Epithelial cell of prostate (primary cell): ENCODE measurements around the gene NAV2.

Experiments
- DNase-seq: peaks from one replicate; pipeline ENCODE4 v3.0.0-alpha.2; 2011; ENCODE audit warnings: low read depth, low spot score
- H3K27ac ChIP-seq: fragments of 450-650 bp; 2 replicates; pipeline ENCODE4 v1.5.1; 2017; ENCODE audit warnings: mild to moderate bottlenecking

Gene NAV2

DNA sequence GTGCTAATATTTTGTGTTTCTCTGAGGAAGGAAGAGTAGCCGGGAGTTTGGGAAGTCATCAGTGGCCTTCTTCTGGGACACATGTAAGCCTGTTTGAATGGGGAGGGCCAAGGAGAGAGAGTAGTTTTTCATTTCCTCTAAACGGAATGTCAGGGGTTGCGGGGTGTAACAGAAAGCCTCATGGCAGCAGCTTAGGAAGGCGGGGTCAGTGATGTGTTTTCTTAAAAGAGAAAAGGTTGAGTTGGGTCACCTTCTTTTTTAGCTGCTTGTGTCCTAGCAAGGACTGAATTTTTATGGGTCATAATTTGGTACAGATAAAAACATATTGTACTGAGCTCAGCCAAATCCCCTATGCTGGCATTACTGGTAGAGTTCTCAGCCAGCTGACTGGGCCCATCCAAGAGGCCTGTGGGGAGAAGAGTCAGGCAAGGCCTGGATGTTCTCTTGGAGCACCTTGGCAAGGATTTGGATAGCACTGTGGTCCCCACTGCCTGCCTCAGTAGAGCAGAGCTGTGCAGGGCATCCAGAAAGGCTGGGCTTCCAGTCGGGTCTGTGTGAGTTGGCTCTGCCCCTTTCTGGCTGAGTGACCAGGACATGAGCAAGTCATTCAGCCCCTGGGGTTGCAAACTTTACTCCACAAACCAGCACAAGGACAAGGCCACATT, 29.4 kb upstream of the NAV2 start:
- DNase-seq: no peak
- no peak overlapping the region for H3K27ac ChIP-seq

DNA sequence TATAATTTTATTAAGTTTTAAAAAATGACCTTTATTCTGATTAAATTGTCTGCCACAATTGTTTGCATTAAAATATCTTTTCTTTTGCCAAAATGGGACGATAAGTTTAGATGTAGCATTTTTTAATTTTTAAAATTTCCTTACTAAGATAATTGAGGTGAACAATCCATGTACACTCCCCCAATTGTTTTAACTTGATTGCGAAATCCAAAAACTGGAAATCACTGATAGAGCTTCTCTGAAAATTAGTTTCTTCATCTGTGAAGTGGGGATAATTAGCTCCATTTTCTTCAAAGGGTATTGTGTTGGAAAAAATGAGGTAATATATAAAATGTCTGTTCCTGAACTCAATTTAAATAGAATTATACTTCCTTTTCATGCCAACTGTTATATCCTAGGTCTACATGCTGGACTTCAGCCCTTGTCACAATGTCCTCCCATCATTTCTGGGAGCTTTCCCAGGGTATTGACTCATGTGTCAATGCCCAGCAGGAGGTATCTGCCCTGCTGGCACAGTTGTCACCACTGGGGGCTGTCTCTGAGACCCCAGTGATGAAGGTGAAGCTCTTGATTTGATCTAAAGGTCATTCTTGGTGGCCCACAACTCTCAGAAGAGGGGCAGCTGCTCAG, 28.7 kb upstream of the NAV2 start:
- no peak for DNase-seq
- H3K27ac ChIP-seq: no peak overlapping the region

DNA sequence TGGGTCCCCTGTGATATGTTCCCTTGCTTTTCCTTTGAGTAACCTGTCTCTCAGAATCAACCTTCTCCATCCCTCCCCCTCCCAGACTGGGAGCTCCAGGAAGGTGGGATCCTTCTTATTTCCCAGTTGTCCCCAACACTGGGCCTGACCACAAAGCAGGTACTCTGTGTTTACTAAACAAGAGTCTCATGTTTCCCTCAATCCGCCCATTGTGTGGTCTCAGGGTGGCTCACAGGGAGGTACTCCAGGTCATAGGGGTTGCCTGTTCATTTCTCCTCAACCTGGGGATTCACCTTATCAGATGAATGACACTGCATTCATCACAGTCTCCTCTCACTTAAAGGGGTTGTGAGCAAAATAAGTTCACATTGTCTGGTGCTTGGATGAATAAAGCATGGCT, 26.4 kb upstream of the NAV2 start:
- DNase-seq: no peak
- H3K27ac ChIP-seq: no peak overlapping the region

DNA sequence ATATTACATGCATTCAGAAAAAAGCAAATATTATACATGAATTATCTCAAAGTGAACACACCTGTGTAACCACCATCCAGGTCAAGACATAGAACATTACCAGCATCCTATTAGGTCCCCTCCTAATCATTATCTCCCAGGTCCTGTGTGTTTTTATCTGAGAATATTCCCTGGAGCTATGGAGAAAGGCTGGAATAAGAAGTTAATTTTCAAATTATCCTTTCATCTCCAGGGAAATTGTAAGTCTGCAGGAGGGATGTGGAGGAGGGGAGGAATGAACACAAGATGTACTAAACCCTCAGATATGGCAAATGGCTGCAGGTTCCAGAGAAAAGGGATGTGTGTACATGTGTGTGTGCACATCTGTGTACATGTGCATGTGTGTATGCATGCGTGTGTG, 25.2 kb upstream of the NAV2 start:
- no peak for DNase-seq
- no peak overlapping the region for H3K27ac ChIP-seq

DNA sequence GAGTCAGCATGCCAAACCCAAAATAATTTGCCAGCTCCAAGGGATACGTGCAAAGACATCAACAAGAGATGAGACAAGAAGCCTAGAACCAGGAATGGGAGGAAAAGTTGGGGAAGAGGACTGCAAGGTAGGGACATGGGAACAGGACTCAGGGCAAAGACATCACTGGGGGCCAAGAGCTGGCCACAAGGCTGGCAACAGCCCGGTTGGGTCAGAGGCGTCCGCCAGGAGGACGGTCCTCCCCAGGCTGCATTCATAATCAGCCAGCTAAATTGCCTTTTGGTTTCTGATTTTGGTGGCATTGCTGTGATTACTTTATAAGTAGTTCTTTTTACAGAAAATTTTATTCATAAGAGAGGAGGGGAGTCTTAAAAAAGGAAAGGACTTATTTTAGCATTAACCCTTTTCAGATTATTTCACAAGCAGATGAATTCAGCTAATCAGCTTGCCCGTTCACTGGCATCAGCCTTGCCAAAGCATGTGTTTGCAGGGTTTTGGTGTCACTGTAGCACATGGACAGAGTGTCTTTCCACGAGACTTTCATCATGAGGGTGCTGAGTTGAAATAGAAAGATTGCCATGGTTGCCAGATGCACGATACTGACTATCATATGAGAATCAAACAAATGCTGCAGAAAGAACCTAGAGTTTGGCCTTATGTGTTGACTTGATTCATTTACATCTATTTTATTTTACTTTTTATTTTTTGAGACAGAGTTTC, 23.2 kb upstream of the NAV2 start:
- DNase-seq: no peak
- no peak overlapping the region for H3K27ac ChIP-seq

DNA sequence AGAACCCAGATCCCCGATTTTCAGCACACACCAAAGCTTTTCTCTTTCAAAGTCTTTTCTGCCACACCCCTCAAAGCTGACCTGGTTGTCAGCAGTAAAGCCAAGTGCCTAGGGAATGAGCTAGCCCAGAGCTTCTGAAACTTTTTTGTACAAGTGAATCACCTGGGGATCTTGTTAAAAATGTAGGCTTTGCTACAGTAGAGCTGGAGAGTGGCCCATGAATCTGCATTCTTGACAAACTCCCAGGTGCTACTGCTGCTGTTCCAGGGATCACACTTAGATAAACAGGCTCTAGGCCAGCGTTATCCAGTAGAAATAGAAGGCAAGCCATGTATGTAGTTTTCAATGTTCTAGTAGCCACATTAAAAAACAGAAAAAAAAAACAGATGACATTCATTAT, 21.8 kb upstream of the NAV2 start:
- H3K27ac ChIP-seq: no peak overlapping the region
- no peak for DNase-seq

DNA sequence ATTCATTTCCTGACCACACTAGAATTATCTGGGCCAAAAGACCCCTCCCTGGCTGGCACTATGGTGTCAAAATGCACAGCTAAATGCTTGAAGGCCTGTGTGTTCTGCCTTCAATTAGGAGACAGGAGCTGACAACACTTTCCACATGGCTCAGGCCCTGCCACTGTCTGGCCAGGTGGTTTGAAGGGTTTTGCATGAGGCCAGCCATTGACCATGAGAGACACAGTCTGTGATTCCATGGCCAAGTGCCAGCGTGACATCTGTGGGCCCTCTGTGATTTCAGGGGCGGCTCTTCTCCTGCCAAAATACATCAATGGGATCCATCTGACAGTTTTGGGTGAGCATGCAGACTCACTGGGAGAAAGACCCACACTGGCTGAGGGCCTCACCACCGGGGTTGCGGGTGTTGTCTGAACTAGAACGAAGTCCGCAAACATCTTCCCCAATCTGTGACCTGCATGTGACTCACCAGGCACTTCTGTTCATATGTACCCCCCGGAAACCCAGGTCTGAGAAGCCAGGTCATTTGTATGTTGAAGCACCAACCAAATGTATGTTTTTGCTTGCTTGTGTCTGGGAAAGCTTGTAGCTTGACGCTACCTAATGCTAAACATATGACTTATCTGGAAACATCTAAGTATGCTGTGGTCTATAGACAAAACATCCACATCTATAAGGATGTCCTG, 20.7 kb upstream of the NAV2 start:
- no peak overlapping the region for H3K27ac ChIP-seq
- no peak for DNase-seq

DNA sequence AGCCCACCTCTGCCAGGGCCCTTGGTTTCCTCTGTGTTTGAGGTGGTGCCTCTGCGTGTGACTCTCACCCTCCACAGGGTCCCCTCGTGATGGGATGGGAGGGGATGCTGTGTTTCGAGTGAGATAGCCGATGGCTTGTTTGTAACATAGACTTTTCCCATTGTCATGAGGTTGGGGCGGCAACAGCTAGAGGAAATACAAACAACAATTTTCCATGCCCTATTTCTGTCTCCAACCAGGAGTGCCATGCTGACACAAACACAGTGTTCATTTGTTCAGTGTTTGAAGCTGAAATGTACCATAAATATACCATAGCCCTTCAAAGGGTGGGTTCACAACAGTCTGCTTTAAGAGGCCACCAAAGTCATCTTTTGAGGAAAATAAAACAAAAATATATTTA, 19.5 kb upstream of the NAV2 start:
- no peak overlapping the region for H3K27ac ChIP-seq
- DNase-seq: no peak

DNA sequence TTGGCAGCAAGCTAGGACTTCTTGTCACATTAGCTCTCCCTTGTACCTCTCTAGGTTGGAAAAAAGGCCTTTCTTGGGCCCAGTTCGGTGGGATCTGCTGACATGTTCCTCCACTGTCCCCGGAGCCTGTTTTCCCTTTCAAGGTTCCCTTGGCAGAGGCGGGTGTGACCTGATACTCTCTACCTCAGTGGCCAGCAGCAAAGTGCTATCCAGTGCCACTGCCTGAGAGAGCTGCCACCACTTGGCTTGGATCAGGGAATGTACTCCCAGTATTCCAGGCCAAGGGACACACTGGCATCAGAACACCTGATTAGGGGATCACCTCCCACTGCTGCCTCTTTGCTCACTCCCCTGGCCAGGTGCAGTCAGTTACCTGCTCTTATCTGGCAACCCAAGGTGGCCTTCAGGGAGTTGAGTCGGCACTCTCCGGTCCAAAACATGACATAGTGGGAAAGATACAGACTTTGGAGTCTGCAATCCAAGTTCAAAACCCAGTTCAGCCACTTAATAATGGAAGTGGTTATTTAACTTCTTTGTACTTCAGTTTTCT, 17.8 kb upstream of the NAV2 start:
- no peak for DNase-seq
- H3K27ac ChIP-seq: no peak overlapping the region

DNA sequence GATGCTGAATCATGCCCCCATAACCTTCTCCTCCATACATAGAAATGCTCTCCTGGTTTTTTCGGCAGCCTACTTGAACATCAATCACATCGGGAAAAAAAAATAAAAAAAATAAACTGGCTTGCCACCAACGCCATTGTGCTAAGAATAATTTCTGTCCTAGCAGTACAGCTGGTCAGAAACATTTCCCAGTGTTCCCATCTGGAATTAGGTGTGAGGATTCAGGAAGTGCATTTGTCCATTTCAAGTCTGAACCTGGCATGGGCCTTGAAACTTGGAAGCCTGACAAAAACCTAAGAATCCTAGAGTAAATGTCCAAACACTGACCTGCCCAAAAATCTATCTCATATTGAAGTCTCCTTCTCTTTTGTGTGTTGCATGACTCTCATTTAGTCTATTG, 16.6 kb upstream of the NAV2 start:
- DNase-seq: no peak
- no peak overlapping the region for H3K27ac ChIP-seq

DNA sequence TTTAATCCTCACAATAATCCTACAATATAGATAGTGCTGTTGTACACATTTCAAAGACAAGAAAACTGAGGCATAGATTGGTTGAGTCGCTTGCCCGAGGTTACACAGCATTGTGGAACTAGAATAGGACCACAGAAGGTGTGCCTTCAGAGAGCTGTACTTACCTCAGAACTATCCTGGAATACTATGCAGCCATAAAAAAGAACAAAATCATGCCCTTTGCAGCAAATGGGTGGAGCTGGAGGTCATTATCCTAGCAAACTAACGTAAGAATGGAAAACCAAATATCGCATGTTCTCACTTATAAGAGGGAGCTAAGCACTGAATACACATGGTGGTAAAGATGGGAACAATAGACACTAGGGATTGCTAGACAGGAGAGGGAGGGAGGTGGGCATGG, 15.7 kb upstream of the NAV2 start:
- no peak overlapping the region for H3K27ac ChIP-seq
- DNase-seq: no peak

DNA sequence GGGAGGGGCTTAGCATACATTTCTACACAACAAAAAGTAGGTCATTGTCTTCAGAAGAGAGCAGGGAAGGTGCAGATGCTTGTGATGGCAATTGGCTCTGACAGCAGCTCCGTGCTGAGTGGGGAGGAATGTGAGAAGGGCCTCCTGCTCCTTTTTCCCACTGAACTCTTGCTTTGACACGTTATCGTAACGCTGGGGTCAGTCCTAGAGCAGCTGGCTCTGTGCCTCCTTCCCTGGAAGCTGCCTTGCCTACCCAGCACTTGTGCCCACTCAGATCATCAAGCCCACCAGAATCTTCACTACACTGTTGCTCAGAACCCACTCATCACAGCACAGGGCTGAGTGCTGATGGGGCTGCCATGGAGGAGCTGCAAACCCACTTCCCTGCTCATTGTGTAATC, 14.9 kb upstream of the NAV2 start:
- no peak for DNase-seq
- no peak overlapping the region for H3K27ac ChIP-seq

DNA sequence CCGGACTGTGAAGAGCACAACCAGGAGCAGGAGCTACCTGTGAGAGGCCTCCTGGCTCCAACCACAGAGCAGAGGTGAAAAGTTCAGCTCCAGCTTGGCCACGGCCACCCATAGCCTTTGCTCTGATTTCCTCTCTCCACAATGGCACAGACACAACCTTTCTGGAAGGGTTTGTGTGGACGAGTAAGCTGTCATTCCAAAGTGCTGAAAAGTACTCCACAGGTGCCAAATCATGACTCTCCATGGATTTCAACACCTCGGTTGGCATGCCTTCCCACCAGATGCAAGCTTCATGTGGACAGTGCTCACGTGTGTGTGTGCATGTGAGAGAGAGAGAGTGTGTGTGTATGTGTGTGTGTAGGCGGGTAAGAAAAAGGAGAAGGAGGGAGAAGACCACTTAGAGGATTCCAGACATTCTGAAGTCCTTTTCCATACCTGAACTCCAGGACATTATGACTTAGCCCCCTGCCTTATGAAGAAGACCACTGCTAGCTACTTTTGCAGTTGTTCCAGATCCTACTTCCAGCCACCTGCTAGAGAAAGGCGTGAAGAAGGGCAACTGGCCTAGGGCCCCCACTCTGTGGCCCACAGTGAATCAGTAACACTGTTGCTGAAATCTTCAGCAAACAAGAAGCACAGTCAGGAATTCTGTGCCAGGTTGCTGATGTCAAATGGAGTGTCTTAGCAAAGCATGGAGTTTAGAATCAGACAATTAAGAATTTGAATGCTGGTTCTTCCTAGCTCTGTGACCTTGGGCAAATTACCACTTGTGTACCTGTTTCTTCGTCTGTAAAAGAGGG, 13.9 kb upstream of the NAV2 start:
- DNase-seq: peak; percentile 62
- no peak overlapping the region for H3K27ac ChIP-seq

DNA sequence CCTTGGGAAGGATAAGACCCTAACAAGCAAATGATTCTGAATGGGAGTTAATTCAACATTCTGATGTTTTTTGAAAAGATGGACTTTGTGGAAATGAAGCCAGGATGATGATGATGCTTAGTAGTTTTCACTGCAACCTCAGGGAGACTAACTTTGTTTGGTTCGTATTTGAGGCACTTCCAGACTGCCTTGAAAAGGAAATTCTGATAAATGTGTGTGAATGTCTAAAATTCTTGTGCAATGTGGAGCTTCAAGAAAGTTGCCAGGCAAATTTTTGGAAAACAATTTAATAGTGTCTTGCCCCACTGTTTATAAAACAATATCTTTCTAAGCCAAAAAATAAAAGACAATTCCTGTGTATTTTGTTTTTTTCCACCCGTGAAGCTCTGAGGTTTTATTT, 11.2 kb upstream of the NAV2 start:
- no peak for DNase-seq
- no peak overlapping the region for H3K27ac ChIP-seq

DNA sequence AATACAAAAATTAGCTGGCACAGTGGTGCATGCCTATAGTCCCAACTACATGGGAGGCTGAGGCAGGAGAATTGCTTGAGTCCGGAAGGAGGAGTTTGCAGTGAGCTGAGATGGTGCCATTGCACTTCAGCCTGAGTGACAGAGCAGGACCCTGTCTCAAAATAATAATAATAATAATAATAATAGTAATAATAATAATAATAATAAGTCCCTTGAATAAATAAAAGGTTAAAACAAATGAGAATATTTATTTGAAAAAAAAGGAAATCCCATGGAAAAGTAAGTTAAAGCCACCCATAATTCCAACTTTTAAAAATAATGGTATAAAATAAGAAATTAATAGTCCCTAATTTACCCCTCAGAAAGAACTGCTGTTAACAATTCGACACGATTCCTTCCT, 10.0 kb upstream of the NAV2 start:
- H3K27ac ChIP-seq: no peak overlapping the region
- no peak for DNase-seq

DNA sequence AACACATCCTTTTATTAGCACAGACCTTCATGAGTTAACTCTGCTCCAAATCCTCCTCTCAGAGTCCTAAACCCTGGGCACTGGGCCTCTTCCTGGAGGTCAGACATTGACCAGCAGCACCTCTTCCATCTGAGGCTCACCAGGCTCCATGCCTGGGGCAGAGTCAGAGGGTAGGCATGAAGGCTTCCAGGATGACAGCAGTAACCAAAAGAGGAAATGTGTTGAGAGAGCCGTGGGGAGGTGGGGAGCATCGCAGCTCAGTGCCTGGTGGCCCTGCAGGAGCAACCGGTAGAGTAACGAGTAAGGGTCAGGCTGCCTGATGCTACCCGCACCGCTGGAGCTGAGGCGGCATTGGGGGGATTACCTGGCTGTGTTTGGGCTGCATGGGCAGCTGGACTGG, 9.4 kb upstream of the NAV2 start:
- no peak for DNase-seq
- no peak overlapping the region for H3K27ac ChIP-seq

DNA sequence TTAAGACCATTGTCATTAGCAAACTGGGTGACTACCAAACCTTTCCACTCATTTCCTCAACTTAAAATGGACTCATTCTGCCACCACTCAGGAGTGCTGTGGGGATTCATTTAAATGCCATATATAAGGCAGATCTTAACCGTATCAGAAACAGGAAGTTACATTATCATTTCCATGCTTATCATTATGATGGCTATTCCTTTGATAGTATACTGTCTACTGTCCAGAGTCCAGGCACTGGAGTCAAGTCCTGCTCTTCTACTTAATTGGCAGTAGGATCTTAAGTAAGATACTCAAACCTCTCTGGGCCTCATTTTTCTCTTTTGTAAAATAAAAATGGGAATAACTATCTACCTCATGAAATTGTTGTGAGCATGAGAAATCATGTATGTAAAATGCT, 8.4 kb upstream of the NAV2 start:
- DNase-seq: no peak
- no peak overlapping the region for H3K27ac ChIP-seq

DNA sequence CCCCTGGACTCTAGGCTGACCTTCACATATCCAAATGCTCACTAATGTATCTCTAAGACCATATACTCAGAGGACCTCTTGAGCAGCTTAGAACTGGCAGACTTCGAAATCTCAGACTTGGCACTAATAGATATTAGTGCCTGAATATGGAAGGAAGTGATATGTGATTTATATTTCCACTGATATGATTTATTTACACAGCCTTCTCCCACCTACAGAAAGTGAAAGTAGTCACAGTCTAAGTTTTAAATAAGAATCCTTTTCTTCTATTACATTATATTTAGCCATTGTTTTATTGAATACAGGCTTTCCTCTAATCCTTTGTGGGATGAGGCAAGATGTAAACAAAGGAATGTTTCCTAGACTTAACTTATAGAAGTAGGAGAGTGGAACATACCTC, 6.7 kb upstream of the NAV2 start:
- no peak for DNase-seq
- no peak overlapping the region for H3K27ac ChIP-seq

DNA sequence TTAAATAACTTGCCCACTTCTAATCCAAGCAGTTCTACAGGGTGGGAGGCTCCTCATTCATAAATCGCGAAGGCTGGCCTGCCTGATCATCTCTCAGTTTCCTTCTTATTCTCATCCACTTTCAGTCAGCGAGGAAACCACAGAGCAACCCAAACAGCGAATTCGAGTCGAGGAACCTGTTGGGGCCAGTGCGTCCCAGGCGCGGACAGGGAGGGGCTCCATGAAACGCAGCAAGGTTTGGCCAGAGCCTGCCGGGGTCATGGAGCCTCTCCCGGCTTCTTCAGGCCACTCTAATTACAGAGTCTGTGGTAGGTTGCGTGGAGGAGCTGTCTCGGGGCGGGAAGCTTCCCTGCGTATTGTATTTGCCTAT, 741 bp upstream of the NAV2 start:
- no peak for DNase-seq
- peak overlapping the region; percentile 46 for H3K27ac ChIP-seq
